ENCODE results near the gene EOGT.

Gene EOGT

DNA sequence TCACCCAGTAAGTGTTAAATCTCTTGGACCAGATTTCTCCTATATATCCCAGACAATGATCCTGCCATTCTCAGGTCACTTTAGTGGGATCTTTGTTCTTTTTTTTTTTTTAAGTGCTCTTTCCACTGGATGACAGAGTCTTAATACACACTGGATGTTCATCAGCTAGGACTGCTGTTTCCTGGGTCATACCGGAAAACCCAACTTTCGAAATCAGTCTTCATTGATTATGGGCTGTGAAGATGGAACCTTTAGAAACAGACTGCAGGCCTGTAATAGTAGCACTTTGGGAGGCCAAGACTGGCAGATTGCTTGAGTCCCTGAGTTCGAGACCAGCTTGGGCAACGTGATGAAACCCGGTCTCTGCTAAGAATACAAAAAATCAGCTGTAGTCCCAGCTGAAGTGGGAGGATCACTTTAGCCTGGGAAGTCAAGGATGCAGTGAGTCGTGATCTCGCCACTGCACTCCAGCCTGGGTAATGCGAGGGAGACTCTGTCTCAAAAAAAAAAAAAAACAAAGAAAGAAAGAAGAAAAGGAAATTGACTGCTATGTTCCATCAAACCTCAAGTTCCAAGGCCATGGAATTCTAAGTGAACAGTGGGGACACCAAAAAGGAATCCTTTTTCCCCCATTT is 2.3 kb downstream of the EOGT start:
- H3K9me3 ChIP-seq (ENCODE audit: severe bottlenecking) = no peaks in the 10 kb centered on the region
- H3K4me1 ChIP-seq (ENCODE audit: insufficient read depth, poor library complexity, severe bottlenecking) = peaks cover 15% of the 10 kb centered on the region
- no peak overlapping the region for H3K4me3 ChIP-seq (ENCODE audit: severe bottlenecking)
- ATAC-seq (ENCODE audit: low read depth) (no peak), DNase-seq (ENCODE audit: low spot score) (no peak)
- peak overlapping the region; percentile 95 for H3K27ac ChIP-seq (ENCODE audit: poor library complexity, severe bottlenecking)
- TF ChIP-seq, protein P1, sequence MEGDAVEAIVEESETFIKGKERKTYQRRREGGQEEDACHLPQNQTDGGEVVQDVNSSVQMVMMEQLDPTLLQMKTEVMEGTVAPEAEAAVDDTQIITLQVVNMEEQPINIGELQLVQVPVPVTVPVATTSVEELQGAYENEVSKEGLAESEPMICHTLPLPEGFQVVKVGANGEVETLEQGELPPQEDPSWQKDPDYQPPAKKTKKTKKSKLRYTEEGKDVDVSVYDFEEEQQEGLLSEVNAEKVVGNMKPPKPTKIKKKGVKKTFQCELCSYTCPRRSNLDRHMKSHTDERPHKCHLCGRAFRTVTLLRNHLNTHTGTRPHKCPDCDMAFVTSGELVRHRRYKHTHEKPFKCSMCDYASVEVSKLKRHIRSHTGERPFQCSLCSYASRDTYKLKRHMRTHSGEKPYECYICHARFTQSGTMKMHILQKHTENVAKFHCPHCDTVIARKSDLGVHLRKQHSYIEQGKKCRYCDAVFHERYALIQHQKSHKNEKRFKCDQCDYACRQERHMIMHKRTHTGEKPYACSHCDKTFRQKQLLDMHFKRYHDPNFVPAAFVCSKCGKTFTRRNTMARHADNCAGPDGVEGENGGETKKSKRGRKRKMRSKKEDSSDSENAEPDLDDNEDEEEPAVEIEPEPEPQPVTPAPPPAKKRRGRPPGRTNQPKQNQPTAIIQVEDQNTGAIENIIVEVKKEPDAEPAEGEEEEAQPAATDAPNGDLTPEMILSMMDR (IDR thresholded peaks at IDR 0.05; ENCODE audit: poor library complexity, severe bottlenecking) = no peak
- H3K27me3 ChIP-seq (ENCODE audit: insufficient read depth, poor library complexity, severe bottlenecking) = no peaks in the 10 kb centered on the region
- H3K36me3 ChIP-seq (ENCODE audit: low read depth) = peaks cover 55% of the 10 kb centered on the region

DNA sequence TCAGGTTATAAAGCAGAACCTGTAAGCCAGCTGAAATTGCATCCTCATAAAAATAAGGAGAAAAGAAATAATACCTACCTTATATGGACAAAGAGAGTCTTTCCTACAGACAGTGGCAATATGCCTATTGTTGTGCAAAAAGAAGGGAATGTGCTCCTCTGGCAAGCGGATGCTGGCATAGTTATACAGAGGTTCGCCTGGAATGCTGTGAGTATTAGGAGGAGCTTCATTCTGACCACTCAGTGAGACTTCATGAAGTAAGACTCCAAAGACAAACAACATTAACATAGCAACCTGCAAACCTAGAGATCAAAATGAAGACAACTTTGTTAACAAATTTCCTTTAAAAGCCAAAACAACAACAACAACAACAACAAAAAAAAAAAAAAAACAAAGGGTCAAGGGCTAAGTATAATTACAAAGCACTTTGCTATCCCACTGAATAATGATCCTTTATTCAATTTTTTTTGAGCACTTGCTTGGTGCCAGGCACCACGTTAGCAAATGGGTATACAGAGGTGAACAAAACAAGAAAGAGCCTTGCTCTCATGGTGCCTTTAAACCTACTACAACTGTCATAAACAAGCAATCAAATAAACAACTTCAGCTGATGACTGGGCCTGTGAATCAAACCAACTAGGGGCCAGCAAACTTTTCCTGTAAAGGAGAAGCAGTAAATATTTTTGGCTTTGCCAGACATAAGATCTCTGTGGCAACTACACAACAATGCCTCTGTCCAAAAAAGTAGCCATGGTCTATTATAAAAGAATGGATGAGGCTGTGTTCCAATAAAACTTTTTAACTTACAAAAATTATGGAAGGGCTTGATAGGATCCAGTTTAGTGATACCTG is 3.7 kb downstream of the EOGT start:
- Histone ChIP-seq H3K27ac (ENCODE audit: poor library complexity, severe bottlenecking) (no peak overlapping the region), H3K36me3 (ENCODE audit: low read depth) (peaks cover 66% of the 10 kb centered on the region), H3K4me3 (ENCODE audit: severe bottlenecking) (no peak overlapping the region), H3K4me1 (ENCODE audit: insufficient read depth, poor library complexity, severe bottlenecking) (peaks cover 14% of the 10 kb centered on the region), H3K27me3 (ENCODE audit: insufficient read depth, poor library complexity, severe bottlenecking) (no peaks in the 10 kb centered on the region), H3K9me3 (ENCODE audit: severe bottlenecking) (no peaks in the 10 kb centered on the region)
- ATAC-seq (ENCODE audit: low read depth) (no peak), DNase-seq (ENCODE audit: low spot score) (no peak)
- TF ChIP-seq, protein P1 (IDR thresholded peaks at IDR 0.05; ENCODE audit: poor library complexity, severe bottlenecking) = no peak

DNA sequence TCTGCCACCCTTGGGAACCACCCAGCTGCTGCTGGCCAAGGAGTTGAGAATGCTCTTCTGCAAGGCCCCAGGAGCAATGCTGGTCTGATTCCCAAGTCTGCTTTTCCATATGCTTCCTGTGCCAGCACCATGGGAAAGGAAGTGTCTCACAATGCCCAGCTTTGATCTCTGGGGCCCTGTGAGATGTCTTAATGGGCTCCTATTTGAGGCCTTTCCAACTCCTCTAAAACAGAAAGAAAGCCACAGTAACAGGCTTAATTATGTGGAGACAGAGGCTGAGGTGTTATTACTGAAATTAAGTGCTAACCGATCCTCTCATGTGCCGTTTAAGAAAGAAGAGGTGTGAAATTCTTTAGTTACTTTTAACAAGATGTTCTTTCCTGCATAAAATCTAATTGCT is 4.5 kb downstream of the EOGT start:
- Histone ChIP-seq H3K27ac (ENCODE audit: poor library complexity, severe bottlenecking) (no peak overlapping the region), H3K4me3 (ENCODE audit: severe bottlenecking) (no peak overlapping the region), H3K4me1 (ENCODE audit: insufficient read depth, poor library complexity, severe bottlenecking) (peaks cover 7% of the 10 kb centered on the region), H3K9me3 (ENCODE audit: severe bottlenecking) (no peaks in the 10 kb centered on the region), H3K36me3 (ENCODE audit: low read depth) (peaks cover 74% of the 10 kb centered on the region), H3K27me3 (ENCODE audit: insufficient read depth, poor library complexity, severe bottlenecking) (no peaks in the 10 kb centered on the region)
- TF ChIP-seq, protein P1 (IDR thresholded peaks at IDR 0.05; ENCODE audit: poor library complexity, severe bottlenecking) = no peak
- ATAC-seq (ENCODE audit: low read depth) = no peak
- DNase-seq (ENCODE audit: low spot score) = no peak

DNA sequence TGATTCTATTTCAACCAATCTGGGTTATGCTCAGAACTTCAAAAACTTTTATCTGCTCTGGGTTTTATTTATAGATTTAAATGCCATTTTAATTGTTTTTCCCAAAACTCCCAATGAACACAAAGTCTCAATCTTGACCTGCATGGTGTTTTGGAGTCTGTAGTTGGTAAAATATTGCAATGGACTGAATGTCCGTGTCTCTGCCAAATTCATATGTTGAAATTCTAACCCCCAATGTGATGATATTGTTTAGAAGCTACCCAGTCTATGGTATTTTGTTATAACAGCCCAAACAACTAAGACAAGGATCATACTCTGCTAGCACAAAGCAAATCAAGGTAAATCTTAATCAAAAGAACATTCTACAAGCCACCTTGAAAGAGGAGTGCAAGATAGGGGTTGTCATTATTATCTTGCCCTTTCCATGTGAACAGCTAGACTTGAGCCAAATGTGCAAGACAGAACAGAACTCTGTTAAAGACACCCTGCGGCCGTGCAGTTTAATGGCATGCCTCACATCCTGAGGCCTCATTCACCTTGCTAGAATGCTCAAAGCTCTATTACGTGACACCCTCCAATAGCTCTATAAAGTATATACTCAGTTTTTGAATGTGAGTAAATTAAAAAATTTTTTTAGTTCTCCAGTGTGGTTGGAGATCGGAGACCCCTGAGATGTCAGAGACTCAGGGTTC is 7.5 kb downstream of the EOGT start:
- ATAC-seq (ENCODE audit: low read depth) = peak; percentile 80; the same call in 2 of the 3 replicates

More for the DNA sequence above, 7.5 kb downstream of the EOGT start:
- no peak overlapping the region for H3K27ac ChIP-seq (ENCODE audit: poor library complexity, severe bottlenecking)
- TF ChIP-seq, protein P1 (IDR thresholded peaks at IDR 0.05; ENCODE audit: poor library complexity, severe bottlenecking) = no peak
- peaks cover 91% of the 10 kb centered on the region for H3K36me3 ChIP-seq (ENCODE audit: low read depth)
- no peaks in the 10 kb centered on the region for H3K4me1 ChIP-seq (ENCODE audit: insufficient read depth, poor library complexity, severe bottlenecking)
- DNase-seq (ENCODE audit: low spot score) = no peak
- no peaks in the 10 kb centered on the region for H3K27me3 ChIP-seq (ENCODE audit: insufficient read depth, poor library complexity, severe bottlenecking)
- no peak overlapping the region for H3K4me3 ChIP-seq (ENCODE audit: severe bottlenecking)
- H3K9me3 ChIP-seq (ENCODE audit: severe bottlenecking) = no peaks in the 10 kb centered on the region

Data from RWPE2 (cell line).